A549 treated with AZD2906 at 1 μM for 4 hours (cell line): ENCODE measurements around the gene CASP8AP2. TPM values are rescaled to one million over a fixed set of nuclear protein-coding genes. Genes with fewer than 3 reads are reported as not detected.

ENCODE experiments used
- total RNA-seq: library from RNA; stranded (reverse); fragments of 200-300 nt; extraction: Qiagen RNA extraction; gene quantifications from 5 replicates; pipeline ENCODE4 v1.2.3, GENCODE V29; 2022

The CASP8AP2 gene
- 4.3 to 7.7 TPM (median 5.7 TPM) in 5 replicates for total RNA-seq

GRCh38 chr6:89829472-89830169 lies at the start of gene CASP8AP2:
Gene CASP8AP2, plus strand, starts transcription at chr6:89829880.

GRCh38 chr6:89819336-89820130 lies 10.1 kb upstream of the CASP8AP2 start, which contains the start of gene MDN1:
Gene MDN1, minus strand, starts transcription at chr6:89819794. Its CDS starts 187 bp downstream, at chr6:89819607.

GRCh38 chr6:89894169-89894568 lies 64.5 kb downstream of the CASP8AP2 start, which contains the start of gene GJA10:
Gene GJA10, plus strand, starts transcription at chr6:89894469. Its CDS starts 0 bp downstream, at chr6:89894469.

Other genes with a start within 250 kb of the CASP8AP2 start
- gene LYRM2, start 191.1 kb upstream of the CASP8AP2 start, total RNA-seq = 28.3 to 40.4 TPM (median 29.6 TPM) in 5 replicates
- gene MDN1, start 10.1 kb upstream of the CASP8AP2 start, total RNA-seq = 9.0 to 11.9 TPM (median 11.0 TPM) in 5 replicates
- gene GJA10, start 64.6 kb downstream of the CASP8AP2 start, total RNA-seq = not detected in 5 replicates